HCT116 (cell line): ENCODE data around the gene SPAG8.

Experiments
- ATF3 ChIP-seq: IDR thresholded peaks from 2 replicates; pipeline ENCODE4 v1.6.1; 2012
- CTCF ChIP-seq, 3 experiments: fragments of 200-600 bp in 1 of 3; sonication (generic) in 1 of 3; IDR thresholded peaks in 2 of 3; conservative IDR thresholded peaks in 1 of 3; 2 replicates each; pipeline ENCODE4 v1.5.1; 2012 to 2017; ENCODE audit warnings: low read depth in 2 of 3, low read length in 2 of 3, antibody characterized with exemption in 1 of 3, borderline replicate concordance in 1 of 3, control low read depth in 1 of 3, mild to moderate bottlenecking in 1 of 3, mixed read lengths in 1 of 3, mixed run types in 1 of 3, moderate library complexity in 1 of 3; ENCODE audit not compliant: insufficient read depth in 1 of 3
- EGR1 ChIP-seq: IDR thresholded peaks from 2 replicates; pipeline ENCODE4 v1.6.1; 2012; ENCODE audit warnings: low read depth
- EZH2 ChIP-seq: fragments of 200-600 bp; sonication (generic); IDR thresholded peaks from 2 replicates; pipeline ENCODE4 v1.6.1; 2017; ENCODE audit warnings: antibody characterized with exemption, mixed run types
- EZH2phosphoT487 ChIP-seq: fragments of 200-600 bp; IDR thresholded peaks from 2 replicates; pipeline ENCODE4 v1.6.1; 2018; ENCODE audit warnings: antibody characterized with exemption, borderline replicate concordance
- JUND ChIP-seq: IDR thresholded peaks from 2 replicates; pipeline ENCODE4 v1.6.1; 2012
- MAX ChIP-seq: IDR thresholded peaks from 2 replicates; pipeline ENCODE4 v1.6.1; 2012
- POLR2A ChIP-seq: IDR thresholded peaks from 2 replicates; pipeline ENCODE4 v1.7.0; 2011; ENCODE audit warnings: borderline replicate concordance; ENCODE audit not compliant: insufficient read depth, insufficient read length; ENCODE audit errors: extremely low read depth
- POLR2AphosphoS5 ChIP-seq: IDR thresholded peaks from 2 replicates; pipeline ENCODE4 v1.6.1; 2011; ENCODE audit warnings: mild to moderate bottlenecking, low read depth, low read length, moderate library complexity
- RAD21 ChIP-seq: IDR thresholded peaks from 2 replicates; pipeline ENCODE4 v1.6.1; 2012; ENCODE audit warnings: low read depth, mild to moderate bottlenecking
- REST ChIP-seq: IDR thresholded peaks from 2 replicates; pipeline ENCODE4 v1.6.1; 2012; ENCODE audit warnings: low read depth
- TCF7L2 ChIP-seq: IDR thresholded peaks from 2 replicates; pipeline ENCODE4 v1.7.0; 2011; ENCODE audit warnings: borderline replicate concordance, inconsistent platforms; ENCODE audit not compliant: insufficient read depth, insufficient read length; ENCODE audit errors: extremely low read depth
- YY1 ChIP-seq: IDR thresholded peaks from 2 replicates; pipeline ENCODE4 v1.6.1; 2011; ENCODE audit warnings: low read length, low read depth, moderate library complexity, mild to moderate bottlenecking; ENCODE audit not compliant: insufficient replicate concordance; ENCODE audit errors: extremely low read depth

- no peak for TF ChIP-seq YY1
- TF ChIP-seq TCF7L2 = no peak
- TF ChIP-seq MAX = no peak
- no peak for TF ChIP-seq CTCF (IDR thresholded peaks at IDR 0.05 in 2 of 3, conservative IDR thresholded peaks at IDR 0.05 in 1 of 3; ENCODE audit: borderline replicate concordance in 1 of 3, insufficient read depth in 1 of 3, low read depth in 2 of 3, low read length in 2 of 3)
- no peak for TF ChIP-seq POLR2AphosphoS5
- TF ChIP-seq EZH2 = no peak
- TF ChIP-seq RAD21 = no peak
- no peak for TF ChIP-seq JUND
- TF ChIP-seq REST = no peak
- TF ChIP-seq POLR2A = no peak
- no peak for TF ChIP-seq ATF3
- no peak for TF ChIP-seq EGR1
- TF ChIP-seq EZH2phosphoT487 = no peak
These were observed 22.5 kb downstream of the SPAG8 start for GRCh38 chr9:35789541-35789940.
